ENCODE results near the gene NFASC. TPM values are rescaled to one million over a fixed set of nuclear protein-coding genes. Genes with fewer than 3 reads are reported as not detected.

NFASC gene
- total and polyA plus RNA-seq, 2 donors (not counting 3 experiments of a cell fraction or from before 2014, with no cell fraction given), result not detected

DNA sequence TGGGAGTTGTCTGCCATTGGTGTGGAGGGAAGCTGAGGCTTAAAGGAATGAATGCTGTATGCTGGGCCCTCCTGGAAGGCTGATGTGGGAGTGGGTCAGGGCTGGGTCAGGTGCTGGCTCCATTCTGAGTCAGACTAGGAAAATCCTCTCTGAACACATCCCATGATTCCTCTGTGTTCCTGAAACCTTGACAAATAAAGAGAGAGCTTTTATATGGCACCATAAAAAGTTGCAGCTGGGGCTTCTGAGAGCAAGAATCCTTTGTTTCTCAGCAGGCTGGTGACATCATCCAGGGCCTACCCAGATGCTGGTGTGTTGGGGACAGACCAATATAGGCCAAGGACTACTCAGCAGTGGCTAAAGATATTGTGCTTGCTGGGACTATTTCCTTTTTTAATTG, 27.8 kb upstream of the NFASC start:
- FAIRE-seq, result no peak
- Histone ChIP-seq H3K4me3 (replicated peaks in 1 of 3; ENCODE audit: insufficient read depth in 1 of 3, low read depth in 1 of 3, low read length in 3 of 3) (no peak overlapping the region), H3K4me2 (ENCODE audit: insufficient read depth, low read length) (no peak overlapping the region), H4K20me1 (replicated peaks; ENCODE audit: control insufficient read depth, extremely low read depth, insufficient read depth, low read length) (no peaks in the 10 kb centered on the region), H3K79me2 (ENCODE audit: control insufficient read depth, insufficient read depth, low read length) (no peaks in the 10 kb centered on the region), H3K36me3 (ENCODE audit: control insufficient read depth in 2 of 2, extremely low read depth in 1 of 2, insufficient read depth in 2 of 2, low read length in 2 of 2) (no peaks in the 10 kb centered on the region), H3K9ac (replicated peaks; ENCODE audit: extremely low read depth, insufficient read depth, low read length) (no peak overlapping the region), H3K9me1 (replicated peaks; ENCODE audit: control insufficient read depth, extremely low read depth, insufficient read depth, low read length) (no peaks in the 10 kb centered on the region), H3K27ac (ENCODE audit: insufficient read depth, low read depth, low read length) (no peak overlapping the region), H3K27me3 (ENCODE audit: control insufficient read depth in 2 of 2, insufficient read depth in 2 of 2, low read length in 2 of 2) (no peaks in the 10 kb centered on the region), H3K4me1 (ENCODE audit: control insufficient read depth, extremely low read depth, insufficient read depth, low read length) (no peaks in the 10 kb centered on the region), H2AFZ (ENCODE audit: low read depth, low read length) (no peak overlapping the region), H3K9me3 (replicated peaks; ENCODE audit: control insufficient read depth, insufficient read depth, low read length) (no peaks in the 10 kb centered on the region)
- TF ChIP-seq, protein P1, sequence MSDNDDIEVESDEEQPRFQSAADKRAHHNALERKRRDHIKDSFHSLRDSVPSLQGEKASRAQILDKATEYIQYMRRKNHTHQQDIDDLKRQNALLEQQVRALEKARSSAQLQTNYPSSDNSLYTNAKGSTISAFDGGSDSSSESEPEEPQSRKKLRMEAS (IDR thresholded peaks at IDR 0.05; ENCODE audit: insufficient read depth, insufficient read length), result no peak
- TF ChIP-seq JUN (IDR thresholded peaks at IDR 0.05; ENCODE audit: borderline replicate concordance, insufficient read depth, insufficient read length, low read depth) (no peak), MYC (IDR thresholded peaks at IDR 0.05; ENCODE audit: low read depth, low read length) (no peak), GATA2 (IDR thresholded peaks at IDR 0.05; ENCODE audit: insufficient read depth, insufficient read length, low read depth, low read length) (no peak), EZH2 (IDR thresholded peaks at IDR 0.05; ENCODE audit: borderline replicate concordance, low read depth, low read length, severe bottlenecking) (no peak), FOS (IDR thresholded peaks at IDR 0.05; ENCODE audit: borderline replicate concordance, insufficient read depth, low read length) (no peak), POLR2AphosphoS5 (IDR thresholded peaks at IDR 0.05; ENCODE audit: insufficient read depth, low read depth, low read length) (no peak), POLR2A (IDR thresholded peaks at IDR 0.05; ENCODE audit: low read depth, low read length) (no peak)
- TF ChIP-seq, protein P2, sequence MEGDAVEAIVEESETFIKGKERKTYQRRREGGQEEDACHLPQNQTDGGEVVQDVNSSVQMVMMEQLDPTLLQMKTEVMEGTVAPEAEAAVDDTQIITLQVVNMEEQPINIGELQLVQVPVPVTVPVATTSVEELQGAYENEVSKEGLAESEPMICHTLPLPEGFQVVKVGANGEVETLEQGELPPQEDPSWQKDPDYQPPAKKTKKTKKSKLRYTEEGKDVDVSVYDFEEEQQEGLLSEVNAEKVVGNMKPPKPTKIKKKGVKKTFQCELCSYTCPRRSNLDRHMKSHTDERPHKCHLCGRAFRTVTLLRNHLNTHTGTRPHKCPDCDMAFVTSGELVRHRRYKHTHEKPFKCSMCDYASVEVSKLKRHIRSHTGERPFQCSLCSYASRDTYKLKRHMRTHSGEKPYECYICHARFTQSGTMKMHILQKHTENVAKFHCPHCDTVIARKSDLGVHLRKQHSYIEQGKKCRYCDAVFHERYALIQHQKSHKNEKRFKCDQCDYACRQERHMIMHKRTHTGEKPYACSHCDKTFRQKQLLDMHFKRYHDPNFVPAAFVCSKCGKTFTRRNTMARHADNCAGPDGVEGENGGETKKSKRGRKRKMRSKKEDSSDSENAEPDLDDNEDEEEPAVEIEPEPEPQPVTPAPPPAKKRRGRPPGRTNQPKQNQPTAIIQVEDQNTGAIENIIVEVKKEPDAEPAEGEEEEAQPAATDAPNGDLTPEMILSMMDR (IDR thresholded peaks at IDR 0.05; ENCODE audit: extremely low read depth in 1 of 2, insufficient read depth in 1 of 2, low read depth in 1 of 2, low read length in 2 of 2), result no peak
- dilution Hi-C loops (cut with MboI; ENCODE audit: extremely low pct_ligation_motif_present, low sequenced_read_pairs), result no loop called here
- no peak for DNase-seq (ENCODE audit: low read depth, low spot score)
- CTCF ChIA-PET, result no interaction called here
- no TSS peak for BruUV-seq (replicated peaks)
- POLR2A ChIA-PET, result no interaction called here
- intact Hi-C loops (cut with micrococcal nuclease), result no loop called here
